WERI-Rb-1 (cell line): ENCODE measurements around the gene IL11RA.

Source experiments
- DNase-seq: peaks from one replicate; pipeline ENCODE4 v3.0.0-alpha.2; 2020
- H3K27ac ChIP-seq: fragments of 250-450 bp; sonication (Bioruptor Pico); 2 replicates; pipeline ENCODE4 v1.5.1; 2020; ENCODE audit warnings: mild to moderate bottlenecking, moderate library complexity
- H3K27me3 ChIP-seq: fragments of 250-450 bp; sonication (Bioruptor Pico); 2 replicates; pipeline ENCODE4 v1.5.1; 2021; ENCODE audit warnings: mild to moderate bottlenecking, low read depth, moderate library complexity; ENCODE audit not compliant: insufficient read depth, severe bottlenecking
- H3K36me3 ChIP-seq: fragments of 250-450 bp; sonication (Bioruptor Pico); 2 replicates; pipeline ENCODE4 v1.5.1; 2020; ENCODE audit warnings: mild to moderate bottlenecking, moderate library complexity
- H3K4me3 ChIP-seq: 2 replicates; pipeline ENCODE4 v1.5.1; 2011; ENCODE audit warnings: low read depth, mild to moderate bottlenecking, control low read depth, low read length
- H3K9me3 ChIP-seq: fragments of 250-450 bp; sonication (Bioruptor Pico); 2 replicates; pipeline ENCODE4 v1.5.1; 2021; ENCODE audit warnings: mild to moderate bottlenecking, moderate library complexity; ENCODE audit not compliant: severe bottlenecking
- TF ChIP-seq, protein P1 (sequence below): IDR thresholded peaks from 2 replicates; pipeline ENCODE4 v1.5.1; 2011; ENCODE audit warnings: low read depth, mild to moderate bottlenecking, control low read depth, inconsistent platforms, low read length

Gene IL11RA

GRCh38 chr9:34610434-34611206 is 41.4 kb upstream of the IL11RA start:
- H3K36me3 ChIP-seq, result peaks cover 4% of the 10 kb centered on the region; the same call in 1 of the 2 replicates
- H3K27ac ChIP-seq, result no peak overlapping the region
- TF ChIP-seq, protein P1, sequence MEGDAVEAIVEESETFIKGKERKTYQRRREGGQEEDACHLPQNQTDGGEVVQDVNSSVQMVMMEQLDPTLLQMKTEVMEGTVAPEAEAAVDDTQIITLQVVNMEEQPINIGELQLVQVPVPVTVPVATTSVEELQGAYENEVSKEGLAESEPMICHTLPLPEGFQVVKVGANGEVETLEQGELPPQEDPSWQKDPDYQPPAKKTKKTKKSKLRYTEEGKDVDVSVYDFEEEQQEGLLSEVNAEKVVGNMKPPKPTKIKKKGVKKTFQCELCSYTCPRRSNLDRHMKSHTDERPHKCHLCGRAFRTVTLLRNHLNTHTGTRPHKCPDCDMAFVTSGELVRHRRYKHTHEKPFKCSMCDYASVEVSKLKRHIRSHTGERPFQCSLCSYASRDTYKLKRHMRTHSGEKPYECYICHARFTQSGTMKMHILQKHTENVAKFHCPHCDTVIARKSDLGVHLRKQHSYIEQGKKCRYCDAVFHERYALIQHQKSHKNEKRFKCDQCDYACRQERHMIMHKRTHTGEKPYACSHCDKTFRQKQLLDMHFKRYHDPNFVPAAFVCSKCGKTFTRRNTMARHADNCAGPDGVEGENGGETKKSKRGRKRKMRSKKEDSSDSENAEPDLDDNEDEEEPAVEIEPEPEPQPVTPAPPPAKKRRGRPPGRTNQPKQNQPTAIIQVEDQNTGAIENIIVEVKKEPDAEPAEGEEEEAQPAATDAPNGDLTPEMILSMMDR, result no peak
- no peak overlapping the region for H3K4me3 ChIP-seq
- no peak for DNase-seq
- no peaks in the 10 kb centered on the region for H3K9me3 ChIP-seq
- H3K27me3 ChIP-seq, result no peaks in the 10 kb centered on the region

- H3K27ac ChIP-seq, result peak overlapping the region; percentile 93
- no peaks in the 10 kb centered on the region for H3K9me3 ChIP-seq
- peaks cover 4% of the 10 kb centered on the region; the same call in 1 of the 2 replicates for H3K36me3 ChIP-seq
- DNase-seq, result no peak
- no peaks in the 10 kb centered on the region for H3K27me3 ChIP-seq
- TF ChIP-seq, protein P1, result no peak
- H3K4me3 ChIP-seq, result peak overlapping the region; percentile 93
Measured at GRCh38 chr9:34611251-34611810, 40.7 kb upstream of the IL11RA start.

GRCh38 chr9:34611811-34612787 is 39.9 kb upstream of the IL11RA start, which contains the start of gene RPP25L:
TSS of gene RPP25L (minus strand) at chr9:34612097. CDS start at chr9:34611296, 801 bp downstream.
- H3K9me3 ChIP-seq, result no peaks in the 10 kb centered on the region
- no peaks in the 10 kb centered on the region for H3K27me3 ChIP-seq
- H3K4me3 ChIP-seq, result peak within 1 kb of the TSS; percentile 93
- TF ChIP-seq, protein P1, result no peak
- peak; percentile 77 for DNase-seq
- peaks cover 5% of the 10 kb centered on the region for H3K36me3 ChIP-seq
- peak within 1 kb of the TSS; percentile 93 for H3K27ac ChIP-seq

- H3K27me3 ChIP-seq, result no peaks in the 10 kb centered on the region
- no peaks in the 10 kb centered on the region for H3K9me3 ChIP-seq
- TF ChIP-seq, protein P1, result peak; percentile 92
- H3K36me3 ChIP-seq, result peaks cover 13% of the 10 kb centered on the region
- H3K27ac ChIP-seq, result peak overlapping the region; percentile 93; the same call in 1 of the 2 replicates
- H3K4me3 ChIP-seq, result peak overlapping the region; percentile 93
- DNase-seq, result peak; percentile 78
Measured at GRCh38 chr9:34612788-34613390, 39.1 kb upstream of the IL11RA start.

- Histone ChIP-seq H3K4me3 (no peak overlapping the region), H3K27me3 (no peaks in the 10 kb centered on the region), H3K9me3 (no peaks in the 10 kb centered on the region), H3K36me3 (peaks cover 22% of the 10 kb centered on the region), H3K27ac (no peak overlapping the region)
- DNase-seq, result no peak
- TF ChIP-seq, protein P1, result no peak
Measured at GRCh38 chr9:34615132-34615531, 36.9 kb upstream of the IL11RA start.
